Tibial nerve (tissue), 3 donors: ENCODE results near the gene TGFBI.

Experiments used
- POLR2A ChIP-seq, 2 donors: fragments of 450-650 bp; IDR thresholded peaks; one replicate each; pipeline ENCODE4 v1.6.1; 2017; ENCODE audit warnings: antibody characterized with exemption in 2 of 2, mild to moderate bottlenecking in 2 of 2, moderate library complexity in 2 of 2
- TF ChIP-seq, protein P1 (sequence below), 5 experiments: fragments of 200-600 bp in 3 of 5; fragments of 450-650 bp in 2 of 5; sonication (generic) in 3 of 5; IDR thresholded peaks; one replicate each; pipeline ENCODE4 v1.5.1; 2016 to 2019; ENCODE audit warnings: antibody characterized with exemption in 5 of 5, mild to moderate bottlenecking in 3 of 5, moderate library complexity in 2 of 5

DNA sequence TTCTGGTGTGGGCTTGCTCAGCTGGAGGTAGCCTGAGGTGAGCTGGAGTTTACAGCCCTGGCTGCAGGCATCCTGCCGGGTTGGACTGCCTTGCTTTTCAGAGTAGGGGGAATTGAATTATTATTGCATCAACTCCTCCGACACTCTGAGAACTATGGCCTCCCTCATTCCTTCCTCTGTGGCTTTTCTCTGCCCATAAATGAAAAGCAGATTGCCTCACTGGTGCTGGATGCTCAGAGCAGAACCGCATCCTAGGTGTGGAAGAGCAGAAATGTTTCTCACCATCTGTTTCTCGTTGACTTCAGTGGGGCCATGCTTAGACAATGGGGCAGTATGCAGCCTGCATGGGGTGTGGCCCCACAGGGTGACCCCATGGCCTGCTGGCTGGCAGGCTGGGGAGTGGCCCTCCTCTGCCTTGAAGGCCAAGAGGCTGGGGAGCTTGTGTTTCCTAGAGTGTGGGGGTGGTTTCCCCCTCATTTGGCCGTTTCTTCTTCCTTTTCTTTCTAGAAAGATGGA is 27.3 kb upstream of the TGFBI start:
- no peak for TF ChIP-seq POLR2A (IDR thresholded peaks at IDR 0.05)
- TF ChIP-seq, protein P1, sequence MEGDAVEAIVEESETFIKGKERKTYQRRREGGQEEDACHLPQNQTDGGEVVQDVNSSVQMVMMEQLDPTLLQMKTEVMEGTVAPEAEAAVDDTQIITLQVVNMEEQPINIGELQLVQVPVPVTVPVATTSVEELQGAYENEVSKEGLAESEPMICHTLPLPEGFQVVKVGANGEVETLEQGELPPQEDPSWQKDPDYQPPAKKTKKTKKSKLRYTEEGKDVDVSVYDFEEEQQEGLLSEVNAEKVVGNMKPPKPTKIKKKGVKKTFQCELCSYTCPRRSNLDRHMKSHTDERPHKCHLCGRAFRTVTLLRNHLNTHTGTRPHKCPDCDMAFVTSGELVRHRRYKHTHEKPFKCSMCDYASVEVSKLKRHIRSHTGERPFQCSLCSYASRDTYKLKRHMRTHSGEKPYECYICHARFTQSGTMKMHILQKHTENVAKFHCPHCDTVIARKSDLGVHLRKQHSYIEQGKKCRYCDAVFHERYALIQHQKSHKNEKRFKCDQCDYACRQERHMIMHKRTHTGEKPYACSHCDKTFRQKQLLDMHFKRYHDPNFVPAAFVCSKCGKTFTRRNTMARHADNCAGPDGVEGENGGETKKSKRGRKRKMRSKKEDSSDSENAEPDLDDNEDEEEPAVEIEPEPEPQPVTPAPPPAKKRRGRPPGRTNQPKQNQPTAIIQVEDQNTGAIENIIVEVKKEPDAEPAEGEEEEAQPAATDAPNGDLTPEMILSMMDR (IDR thresholded peaks at IDR 0.05): no peak
